Stimulated activated CD8-positive, alpha-beta memory T cell treated with anti-CD3 and anti-CD28 coated beads, Interleukin-7, amount 100 ng/mL, for 24 hours (primary cell): ENCODE results near the gene LGALS7.

Experiments used
- DNase-seq: peaks from one replicate; pipeline ENCODE4 v3.0.0-alpha.2; 2020; ENCODE audit warnings: low read depth

Gene LGALS7

DNA sequence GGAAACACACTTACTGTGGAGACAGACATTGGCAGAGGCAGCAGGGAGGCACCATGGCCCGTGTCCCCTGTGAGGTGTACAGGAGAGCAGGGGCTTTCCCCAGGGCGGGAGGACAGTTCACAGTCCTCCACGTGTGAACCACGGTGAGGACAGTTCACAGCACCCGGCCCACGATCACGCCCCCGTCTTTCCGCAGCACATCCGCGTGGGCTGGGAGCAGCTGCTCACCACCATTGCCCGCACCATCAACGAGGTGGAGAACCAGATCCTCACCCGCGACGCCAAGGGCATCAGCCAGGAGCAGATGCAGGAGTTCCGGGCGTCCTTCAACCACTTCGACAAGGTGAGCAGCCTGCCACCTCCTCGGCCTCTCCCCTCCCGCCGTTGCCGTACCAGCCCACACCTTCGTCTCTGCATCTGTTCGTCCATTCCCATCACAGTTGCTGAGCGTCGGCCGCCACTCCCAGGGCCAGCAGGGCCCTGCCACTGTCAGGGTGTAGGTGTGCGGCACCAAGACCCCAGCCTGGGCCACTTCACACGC is 46.5 kb downstream of the LGALS7 start:
- no peak for DNase-seq

DNA sequence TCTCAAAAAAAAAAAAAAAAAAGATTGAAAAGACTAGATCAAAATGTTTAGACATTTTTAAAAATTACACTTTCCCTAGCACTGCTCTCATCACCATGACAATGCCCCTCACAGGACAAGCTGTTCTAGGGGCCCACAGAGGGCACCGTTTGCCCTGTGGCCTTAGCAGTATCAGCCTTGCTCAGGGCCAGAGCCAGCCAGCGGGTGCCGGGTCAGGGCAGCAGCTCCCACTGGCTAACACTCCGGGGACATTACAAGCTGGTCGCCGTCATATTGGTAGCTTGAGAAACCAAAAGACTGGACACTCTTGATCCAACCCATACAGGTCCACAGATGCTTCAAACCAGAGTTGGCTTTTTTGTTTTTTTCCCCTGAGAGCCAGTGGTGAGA is 47.0 kb downstream of the LGALS7 start:
- DNase-seq: no peak

- no peak for DNase-seq
Observed at GRCh38 chr19:38725469-38726283, 47.6 kb downstream of the LGALS7 start.

GRCh38 chr19:38723990-38724854 is 49.1 kb downstream of the LGALS7 start:
- no peak for DNase-seq

- no peak for DNase-seq
Observed at GRCh38 chr19:38723606-38723965, 49.7 kb downstream of the LGALS7 start.

DNA sequence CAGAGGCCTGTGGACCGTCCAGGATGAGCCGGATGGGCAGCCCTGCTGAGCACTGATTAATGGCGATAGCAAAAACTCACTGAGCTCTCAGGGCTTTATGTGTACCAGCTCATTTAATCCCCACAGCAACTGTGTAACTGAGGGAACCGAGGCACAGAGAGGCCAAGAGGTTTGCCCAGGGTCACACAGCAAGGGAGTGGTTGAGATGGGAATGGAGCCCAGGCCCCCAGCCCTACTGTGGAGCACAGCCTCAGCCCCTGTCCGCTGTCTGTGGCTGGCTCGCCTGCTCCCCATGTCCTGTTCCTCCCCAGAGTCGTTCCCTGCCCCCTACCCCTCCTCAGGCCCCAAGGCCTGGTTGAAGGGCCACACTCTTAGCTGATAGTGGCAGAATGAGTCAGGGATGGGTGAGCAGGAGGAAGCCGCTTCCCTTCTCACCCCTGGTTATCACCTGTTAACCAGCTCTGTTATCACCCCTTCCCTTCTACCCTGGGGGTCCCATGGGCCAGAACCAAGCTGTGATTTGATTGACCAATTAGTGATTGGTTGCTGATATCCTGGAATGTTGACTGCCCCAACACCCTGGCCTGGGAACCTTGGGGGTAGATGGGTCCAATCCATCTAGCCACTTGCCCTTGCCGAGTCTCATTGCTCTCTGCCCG is 50.2 kb downstream of the LGALS7 start:
- no peak for DNase-seq

- DNase-seq: no peak
Observed at GRCh38 chr19:38721979-38722773, 51.1 kb downstream of the LGALS7 start.

DNA sequence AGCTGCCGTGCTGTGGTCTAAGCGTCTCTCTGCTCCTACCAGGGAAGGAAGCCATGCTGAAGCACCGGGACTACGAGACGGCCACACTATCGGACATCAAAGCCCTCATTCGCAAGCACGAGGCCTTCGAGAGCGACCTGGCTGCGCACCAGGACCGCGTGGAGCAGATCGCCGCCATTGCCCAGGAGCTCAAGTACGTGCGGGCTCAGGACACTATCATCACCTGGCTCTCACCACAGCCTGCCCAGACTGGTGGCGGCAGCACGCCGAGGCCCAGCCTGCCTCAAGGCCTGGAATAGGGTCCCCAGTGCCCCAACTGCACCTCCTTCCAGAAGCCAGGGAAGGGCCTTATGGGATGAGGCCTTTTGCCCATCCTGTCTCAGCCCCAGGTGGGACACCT is 51.8 kb downstream of the LGALS7 start:
- no peak for DNase-seq
